Erythroblast (primary cell): ENCODE results near the gene CCDC91.

Experiments
- GATA1 ChIP-seq: IDR thresholded peaks from 2 replicates; pipeline ENCODE4 v1.6.1; 2011; ENCODE audit warnings: low read depth, mild to moderate bottlenecking, control low read depth, low read length, moderate library complexity
- POLR2A ChIP-seq: IDR thresholded peaks from 2 replicates; pipeline ENCODE4 v1.6.1; 2011; ENCODE audit warnings: mild to moderate bottlenecking, low read length

DNA sequence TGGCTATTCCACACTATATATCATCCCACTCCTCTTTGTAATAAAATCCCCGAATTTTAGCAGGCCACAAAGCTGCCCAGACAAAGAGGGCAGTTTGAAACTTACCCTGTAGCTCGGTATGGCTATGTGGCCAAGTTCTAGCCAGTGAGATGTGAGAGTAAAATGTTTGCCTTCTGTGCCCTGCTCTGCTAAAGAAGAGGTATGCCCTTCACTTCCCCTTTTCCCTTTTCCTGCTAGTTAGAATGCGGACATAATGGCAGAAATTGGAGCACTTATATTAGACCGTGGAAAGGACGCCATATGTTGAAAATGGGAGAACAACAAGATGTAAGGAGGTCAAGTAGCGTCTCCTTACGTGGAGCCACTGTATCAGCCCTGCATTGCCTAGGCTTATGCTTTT lies 11.5 kb upstream of the CCDC91 start:
- TF ChIP-seq POLR2A = no peak
- no peak for TF ChIP-seq GATA1
